ENCODE data around the gene PLCB3.

Gene PLCB3

GRCh38 chr11:64268893-64269539, 17.7 kb downstream of the PLCB3 start:
- ATAC-seq: peak; percentile 9
- Mint-ChIP-seq H3K27ac (peak overlapping the region; percentile 91), H3K4me3 (peak overlapping the region; percentile 98), H3K4me1 (peaks cover 28% of the 10 kb centered on the region), H3K27me3 (no peaks in the 10 kb centered on the region), H3K36me3 (ENCODE audit: low read depth) (peaks cover 9% of the 10 kb centered on the region), H3K9me3 (no peaks in the 10 kb centered on the region)
- DNase-seq: peak; percentile 60

DNA sequence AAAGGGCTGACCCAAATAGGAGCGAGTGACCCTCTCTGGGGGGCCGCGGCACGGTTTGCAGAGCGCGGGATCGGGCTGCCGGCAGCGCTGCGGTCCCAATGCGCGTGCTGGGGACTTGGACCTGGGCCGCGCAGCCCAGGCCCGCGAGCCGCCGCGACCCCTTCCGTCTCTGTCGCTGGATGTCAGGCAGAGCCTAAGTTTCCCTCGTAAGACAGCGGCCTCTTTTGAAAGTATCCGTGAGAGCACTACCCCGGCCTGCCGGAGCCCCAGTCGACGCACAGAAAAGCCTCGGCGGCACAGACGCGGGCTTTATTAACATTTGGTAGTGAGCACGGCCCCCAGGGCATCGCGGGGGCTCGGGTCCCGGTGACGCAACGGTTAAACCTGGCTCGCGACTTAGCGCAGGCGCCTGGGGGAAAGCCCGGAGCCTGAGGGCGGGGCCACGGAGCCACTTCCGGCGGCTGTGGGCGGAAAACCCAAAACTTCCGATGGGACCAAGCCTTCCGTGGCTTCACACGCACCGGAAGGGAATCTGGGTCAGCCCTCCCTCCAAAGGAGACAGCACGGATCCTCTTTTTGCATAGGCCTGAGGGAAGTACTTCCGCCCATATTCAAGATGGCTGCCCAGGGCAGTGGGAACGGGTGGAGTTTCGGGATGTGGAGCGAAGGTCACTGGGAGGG, 18.4 kb downstream of the PLCB3 start:
- Mint-ChIP-seq H3K27ac (peak overlapping the region; percentile 96), H3K4me1 (peaks cover 28% of the 10 kb centered on the region), H3K27me3 (no peaks in the 10 kb centered on the region), H3K9me3 (no peaks in the 10 kb centered on the region), H3K4me3 (peak overlapping the region; percentile 98), H3K36me3 (ENCODE audit: low read depth) (peaks cover 9% of the 10 kb centered on the region)
- DNase-seq: peak; percentile 99
- ATAC-seq: peak; percentile 86

GRCh38 chr11:64275031-64275800, 23.9 kb downstream of the PLCB3 start:
- ATAC-seq: no peak
- DNase-seq: no peak
- H3K36me3 Mint-ChIP-seq (ENCODE audit: low read depth): peaks cover 2% of the 10 kb centered on the region
- no peaks in the 10 kb centered on the region for H3K27me3 Mint-ChIP-seq
- H3K27ac Mint-ChIP-seq: no peak overlapping the region
- H3K9me3 Mint-ChIP-seq: no peaks in the 10 kb centered on the region
- no peak overlapping the region for H3K4me3 Mint-ChIP-seq
- H3K4me1 Mint-ChIP-seq: peaks cover 10% of the 10 kb centered on the region

DNA sequence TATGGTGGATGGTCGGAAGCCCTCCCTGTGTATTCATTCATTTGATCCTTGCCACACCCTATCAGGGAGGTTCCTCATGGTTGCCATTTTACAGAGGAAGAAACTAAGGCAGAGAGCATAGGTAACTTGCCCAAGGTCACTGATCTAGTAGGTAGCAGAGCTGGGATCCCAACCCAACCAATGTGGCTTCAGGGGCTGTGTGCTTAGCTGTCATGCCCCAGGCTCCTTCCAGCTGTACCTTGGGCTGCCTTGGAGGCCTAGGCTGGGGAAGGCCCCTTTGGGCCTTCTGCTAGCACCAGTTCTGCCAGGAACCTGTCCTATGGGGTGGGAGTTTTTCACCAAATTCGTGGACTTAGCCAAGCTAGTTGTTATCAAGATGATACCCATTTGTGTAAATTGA, 24.5 kb downstream of the PLCB3 start:
- Mint-ChIP-seq H3K9me3 (no peaks in the 10 kb centered on the region), H3K27ac (no peak overlapping the region), H3K4me3 (no peak overlapping the region), H3K27me3 (no peaks in the 10 kb centered on the region), H3K4me1 (peaks cover 8% of the 10 kb centered on the region), H3K36me3 (ENCODE audit: low read depth) (no peaks in the 10 kb centered on the region)
- ATAC-seq (no peak), DNase-seq (no peak)

- H3K9me3 Mint-ChIP-seq: no peaks in the 10 kb centered on the region
- no peak overlapping the region for H3K27ac Mint-ChIP-seq
- ATAC-seq (no peak), DNase-seq (no peak)
- H3K4me3 Mint-ChIP-seq: no peak overlapping the region
- H3K36me3 Mint-ChIP-seq (ENCODE audit: low read depth): peaks cover 4% of the 10 kb centered on the region
- peaks cover 6% of the 10 kb centered on the region for H3K4me1 Mint-ChIP-seq
- H3K27me3 Mint-ChIP-seq: no peaks in the 10 kb centered on the region
These were observed 25.5 kb downstream of the PLCB3 start for GRCh38 chr11:64276653-64277431.

DNA sequence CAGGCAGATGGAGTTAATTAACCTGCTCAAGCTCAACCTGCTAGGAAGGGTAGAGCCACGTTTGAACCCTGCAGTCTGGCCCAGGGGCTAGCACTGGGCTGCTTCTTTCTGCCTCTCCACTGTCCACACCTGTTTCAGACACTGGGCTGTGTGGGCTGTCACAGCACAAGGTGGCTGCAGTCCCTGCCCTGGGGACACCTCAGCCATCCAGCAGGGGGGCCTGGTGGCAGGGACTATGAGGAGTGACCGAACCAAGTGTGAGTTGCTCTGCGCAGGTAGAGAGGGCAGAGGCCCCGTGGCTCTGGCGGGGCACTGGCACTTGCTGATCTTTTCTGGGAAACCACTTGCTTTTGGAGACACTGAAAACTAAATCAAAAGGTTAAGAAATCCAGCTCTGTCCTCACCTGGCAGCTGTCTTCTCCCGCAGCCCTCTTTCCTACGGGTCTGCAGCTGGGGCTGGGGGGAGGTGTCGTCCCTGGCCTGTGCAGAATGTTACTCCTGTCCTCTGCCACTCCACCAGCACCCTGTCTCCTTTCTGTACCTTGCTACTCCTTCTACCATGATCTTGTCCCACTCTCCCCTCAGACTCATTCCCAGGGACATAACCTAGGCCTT, 27.4 kb downstream of the PLCB3 start:
- H3K27ac Mint-ChIP-seq: no peak overlapping the region

GRCh38 chr11:64281957-64282770, 30.8 kb downstream of the PLCB3 start:
- Mint-ChIP-seq H3K4me3 (no peak overlapping the region), H3K27ac (peak overlapping the region; percentile 65), H3K36me3 (ENCODE audit: low read depth) (peaks cover 9% of the 10 kb centered on the region), H3K27me3 (no peaks in the 10 kb centered on the region), H3K9me3 (no peaks in the 10 kb centered on the region), H3K4me1 (peaks cover 17% of the 10 kb centered on the region)
- ATAC-seq (no peak), DNase-seq (no peak)

More for the DNA sequence above, 27.4 kb downstream of the PLCB3 start:
- H3K27me3 Mint-ChIP-seq: no peaks in the 10 kb centered on the region
- peaks cover 9% of the 10 kb centered on the region for H3K36me3 Mint-ChIP-seq (ENCODE audit: low read depth)
- ATAC-seq: no peak
- DNase-seq: no peak
- no peaks in the 10 kb centered on the region for H3K9me3 Mint-ChIP-seq
- no peak overlapping the region for H3K4me3 Mint-ChIP-seq
- peaks cover 4% of the 10 kb centered on the region for H3K4me1 Mint-ChIP-seq

DNA sequence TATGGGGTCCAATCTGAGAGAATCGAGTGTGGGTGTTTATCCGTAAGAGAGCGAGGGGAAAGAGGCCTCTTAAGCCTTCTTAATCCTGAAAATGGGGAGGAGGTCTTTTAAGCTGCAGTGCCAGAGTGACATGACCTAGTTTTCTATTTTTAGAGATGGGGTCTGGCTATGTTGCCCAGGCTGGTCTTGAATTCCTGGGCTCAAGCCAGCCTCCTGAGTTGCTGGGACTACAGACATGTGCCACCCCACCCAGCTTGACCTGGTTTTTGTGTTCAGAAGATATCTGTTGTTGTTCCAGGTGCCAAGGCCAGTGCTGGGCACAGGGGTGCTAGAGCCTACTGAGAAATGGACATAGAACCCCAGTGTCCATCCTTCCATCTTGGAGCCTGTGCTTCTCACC, 31.8 kb downstream of the PLCB3 start:
- Mint-ChIP-seq H3K36me3 (ENCODE audit: low read depth) (peaks cover 9% of the 10 kb centered on the region), H3K4me3 (peak overlapping the region; percentile 25), H3K27ac (no peak overlapping the region), H3K4me1 (peaks cover 17% of the 10 kb centered on the region), H3K9me3 (no peaks in the 10 kb centered on the region), H3K27me3 (no peaks in the 10 kb centered on the region)
- no peak for DNase-seq
- no peak for ATAC-seq

GRCh38 chr11:64284048-64284961, 33.0 kb downstream of the PLCB3 start, which contains the start of gene BAD:
Gene BAD, minus strand, starts transcription at chr11:64284665. Its CDS starts 297 bp downstream, at chr11:64284368.
- peak; percentile 93 for DNase-seq
- Mint-ChIP-seq H3K4me3 (peak within 1 kb of the TSS; percentile 83), H3K4me1 (peaks cover 17% of the 10 kb centered on the region), H3K27me3 (no peaks in the 10 kb centered on the region), H3K9me3 (no peaks in the 10 kb centered on the region), H3K27ac (peak within 1 kb of the TSS; percentile 92), H3K36me3 (ENCODE audit: low read depth) (peaks cover 9% of the 10 kb centered on the region)
- ATAC-seq: peak; percentile 93

- Mint-ChIP-seq H3K36me3 (ENCODE audit: low read depth) (peaks cover 9% of the 10 kb centered on the region), H3K27ac (peak within 1 kb of the TSS; percentile 92), H3K4me1 (peaks cover 17% of the 10 kb centered on the region), H3K27me3 (peaks cover 2% of the 10 kb centered on the region), H3K9me3 (no peaks in the 10 kb centered on the region), H3K4me3 (peak within 1 kb of the TSS; percentile 83)
- ATAC-seq (peak; percentile 55), DNase-seq (peak; percentile 95)
These were observed 33.9 kb downstream of the PLCB3 start, which contains the start of gene GPR137 for GRCh38 chr11:64284962-64285884. Gene GPR137, plus strand, starts transcription at chr11:64285848. Its CDS starts 677 bp downstream, at chr11:64286525.

DNA sequence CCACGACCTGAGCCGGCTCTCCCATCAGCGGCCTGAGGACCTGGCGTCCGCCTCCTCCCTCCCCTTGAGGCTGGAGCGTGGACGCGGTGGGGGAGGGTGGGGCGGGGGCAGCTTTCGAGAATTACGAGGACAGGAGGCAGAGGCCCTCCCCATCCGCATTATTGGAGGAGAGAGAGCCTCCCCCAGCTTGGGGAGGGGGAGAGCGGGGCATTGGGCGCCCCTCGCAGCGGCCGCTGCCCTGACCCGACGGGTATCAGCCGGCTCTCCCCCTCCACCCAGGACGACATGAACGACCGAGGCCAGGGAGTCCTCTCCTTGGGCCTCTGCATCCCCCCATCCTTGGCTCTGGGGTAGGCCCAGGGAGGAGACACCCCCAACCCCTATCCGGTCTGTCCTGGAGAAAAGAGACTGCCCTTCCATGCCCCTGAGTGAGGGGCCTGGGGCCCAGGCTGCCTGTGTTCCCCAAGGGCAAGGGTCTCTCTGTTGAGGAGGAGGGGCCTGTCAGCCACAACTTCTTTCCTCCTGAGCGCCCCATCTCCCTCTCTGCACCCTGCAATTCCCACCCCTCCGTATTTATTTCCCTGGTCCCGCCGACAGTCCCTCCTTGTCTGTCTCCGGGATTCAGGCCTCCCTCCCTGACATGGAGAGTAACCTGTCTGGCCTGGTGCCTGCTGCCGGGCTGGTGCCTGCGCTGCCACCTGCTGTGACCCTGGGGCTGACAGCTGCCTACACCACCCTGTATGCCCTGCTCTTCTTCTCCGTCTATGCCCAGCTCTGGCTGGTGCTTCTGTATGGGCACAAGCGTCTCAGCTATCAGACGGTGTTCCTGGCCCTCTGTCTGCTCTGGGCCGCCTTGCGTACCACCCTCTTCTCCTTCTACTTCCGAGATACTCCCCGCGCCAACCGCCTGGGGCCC, 34.8 kb downstream of the PLCB3 start:
- no peak for DNase-seq
- ATAC-seq: no peak
- Mint-ChIP-seq H3K36me3 (ENCODE audit: low read depth) (peaks cover 8% of the 10 kb centered on the region), H3K4me1 (peaks cover 21% of the 10 kb centered on the region), H3K4me3 (peak overlapping the region; percentile 83), H3K27me3 (peaks cover 9% of the 10 kb centered on the region), H3K9me3 (no peaks in the 10 kb centered on the region), H3K27ac (peak overlapping the region; percentile 61)

Measured in activated naive CD8-positive, alpha-beta T cell treated with anti-CD3 and anti-CD28 coated beads, Interleukin-2, amount 50 U/mL, for 24 hours (primary cell).